Endodermal cell (in vitro differentiated cells): ENCODE results near the gene SETD1B. TPM values are rescaled to one million over a fixed set of nuclear protein-coding genes. Genes with fewer than 3 reads are reported as not detected.
A peak's percentile ranks its signal among the peaks of the same experiment; 100 is the strongest.

Experiments used
- DNase-seq: peaks from one replicate; pipeline ENCODE4 v3.0.0-alpha.2; 2017
- H3K27ac ChIP-seq: 2 replicates; pipeline ENCODE4 v1.5.1; 2013; ENCODE audit warnings: mild to moderate bottlenecking, low read depth, low read length, moderate library complexity
- H3K27me3 ChIP-seq: 2 replicates; pipeline ENCODE4 v1.6.1; 2013; ENCODE audit warnings: mild to moderate bottlenecking, low read length, moderate library complexity; ENCODE audit not compliant: insufficient read depth, control insufficient read depth, poor library complexity, severe bottlenecking
- H3K36me3 ChIP-seq: 2 replicates; pipeline ENCODE4 v1.7.0; 2013; ENCODE audit warnings: mild to moderate bottlenecking, low read length, moderate library complexity; ENCODE audit not compliant: control insufficient read depth, insufficient read depth
- H3K4me1 ChIP-seq: one replicate; pipeline ENCODE4 v1.7.0; 2013; ENCODE audit warnings: low read length; ENCODE audit not compliant: control insufficient read depth, insufficient read depth
- H3K4me3 ChIP-seq: 2 replicates; pipeline ENCODE4 v1.5.1; 2013; ENCODE audit warnings: mild to moderate bottlenecking, low read length, moderate library complexity
- H3K9ac ChIP-seq: 2 replicates; pipeline ENCODE4 v1.6.1; 2013; ENCODE audit warnings: mild to moderate bottlenecking, low read length, moderate library complexity; ENCODE audit not compliant: poor library complexity, severe bottlenecking; ENCODE audit errors: extremely low read depth
- H3K9me3 ChIP-seq: 2 replicates; pipeline ENCODE4 v1.6.1; 2013; ENCODE audit warnings: mild to moderate bottlenecking, low read length, moderate library complexity; ENCODE audit not compliant: control insufficient read depth
- H3K27ac Mint-ChIP-seq: 2 replicates; pipeline ENCODE4 v1.8.0; 2020; ENCODE audit warnings: mixed read lengths
- H3K27me3 Mint-ChIP-seq: 2 replicates; pipeline ENCODE4 v1.8.0; 2021; ENCODE audit warnings: mild to moderate bottlenecking, mixed read lengths; ENCODE audit not compliant: insufficient read depth
- H3K36me3 Mint-ChIP-seq: 2 replicates; pipeline ENCODE4 v1.8.0; 2020; ENCODE audit warnings: low read depth, mixed read lengths
- H3K4me1 Mint-ChIP-seq: 2 replicates; pipeline ENCODE4 v1.8.0; 2020; ENCODE audit warnings: mixed read lengths
- H3K4me3 Mint-ChIP-seq: 2 replicates; pipeline ENCODE4 v1.8.0; 2020; ENCODE audit warnings: mild to moderate bottlenecking, moderate library complexity, mixed read lengths
- H3K9me3 Mint-ChIP-seq: 2 replicates; pipeline ENCODE4 v1.8.0; 2020; ENCODE audit warnings: mild to moderate bottlenecking, mixed read lengths
- CTCF ChIP-seq: fragments of 200-600 bp; sonication (generic); conservative IDR thresholded peaks from 2 replicates; pipeline ENCODE4 v1.5.0; 2021; ENCODE audit warnings: antibody characterized with exemption, mild to moderate bottlenecking
- WGBS, 2 experiments: methylation state at CpG; one replicate each; pipeline versions ENCODE4 v1.1.5 to v1.1.7; 2013; ENCODE audit warnings: missing lambda C conversion rate in 2 of 2, mixed read lengths in 1 of 2; ENCODE audit not compliant: insufficient coverage in 1 of 2, insufficient read length in 1 of 2; 5-methylcytosine and 5-hydroxymethylcytosine counted together
- total RNA-seq, 2 donors: library from RNA; stranded (reverse); fragmentation: NEBNext Ultra II Directional in 1 of 2; extraction: Animal tissue kit (Norgen Biotek cat#: 25700) in 1 of 2; gene quantifications; 2 replicates in 1 of 2; 3 replicates in 1 of 2; pipeline ENCODE4 v1.2.1, GENCODE V29; 2021

SETD1B gene
- total RNA-seq, 2 donors from 2014 or later = 30.7 to 32.6 TPM

GRCh38 chr12:121762269-121762668 is 41.5 kb upstream of the SETD1B start:
- WGBS, 2 experiments = 87 to 91% methylated on average over 5 to 6 of the region's 6 CpGs
- TF ChIP-seq CTCF = no peak
- H3K4me3 Mint-ChIP-seq = peak overlapping the region; percentile 1
- H3K27ac ChIP-seq = peak overlapping the region; percentile 57
- no peak for DNase-seq
- no peaks in the 10 kb centered on the region for H3K9me3 ChIP-seq
- no peaks in the 10 kb centered on the region for H3K27me3 ChIP-seq
- H3K9me3 Mint-ChIP-seq = no peaks in the 10 kb centered on the region
- peaks cover 12% of the 10 kb centered on the region for H3K36me3 ChIP-seq
- H3K36me3 Mint-ChIP-seq = peaks cover 22% of the 10 kb centered on the region
- peak overlapping the region; percentile 80 for H3K27ac Mint-ChIP-seq
- H3K4me3 ChIP-seq = no peak overlapping the region
- no peaks in the 10 kb centered on the region for H3K27me3 Mint-ChIP-seq
- peaks cover 12% of the 10 kb centered on the region for H3K4me1 Mint-ChIP-seq
- H3K9ac ChIP-seq = peak overlapping the region; percentile 42
- H3K4me1 ChIP-seq = peaks cover 14% of the 10 kb centered on the region

GRCh38 chr12:121764808-121765207 is 39.0 kb upstream of the SETD1B start:
- Mint-ChIP-seq H3K27ac (no peak overlapping the region), H3K27me3 (no peaks in the 10 kb centered on the region), H3K9me3 (no peaks in the 10 kb centered on the region), H3K4me3 (no peak overlapping the region), H3K4me1 (peaks cover 12% of the 10 kb centered on the region), H3K36me3 (peaks cover 18% of the 10 kb centered on the region)
- no peak for DNase-seq
- WGBS, 2 experiments = 95 to 100% methylated on average over 1 to 3 of the region's 3 CpGs
- no peak overlapping the region for H3K9ac ChIP-seq
- no peak overlapping the region for H3K4me3 ChIP-seq
- no peaks in the 10 kb centered on the region for H3K27me3 ChIP-seq
- H3K27ac ChIP-seq = no peak overlapping the region
- no peak for TF ChIP-seq CTCF
- H3K9me3 ChIP-seq = no peaks in the 10 kb centered on the region
- peaks cover 12% of the 10 kb centered on the region for H3K36me3 ChIP-seq
- peaks cover 14% of the 10 kb centered on the region for H3K4me1 ChIP-seq

DNA sequence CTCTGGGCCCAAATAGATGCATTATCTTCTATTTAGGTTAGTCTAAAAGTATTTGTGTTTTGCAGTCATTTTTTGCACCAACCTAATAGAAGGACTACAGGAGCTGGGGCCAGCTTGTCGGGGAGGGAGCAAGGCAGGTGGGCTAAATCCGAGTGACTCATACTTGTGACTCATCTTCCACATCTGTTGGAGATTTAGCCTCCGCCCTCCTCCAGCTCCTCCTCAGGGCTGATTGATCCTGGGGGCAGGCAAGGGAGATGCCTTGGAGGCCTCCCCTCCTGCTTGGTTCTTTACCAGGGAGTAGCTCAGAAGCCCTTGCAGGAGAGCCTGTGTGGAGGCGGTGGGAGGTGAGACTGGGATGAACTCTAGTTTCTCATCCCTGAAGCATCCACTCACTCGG is 38.2 kb upstream of the SETD1B start:
- Mint-ChIP-seq H3K4me1 (peaks cover 14% of the 10 kb centered on the region), H3K36me3 (peaks cover 15% of the 10 kb centered on the region), H3K4me3 (no peak overlapping the region), H3K27me3 (no peaks in the 10 kb centered on the region), H3K27ac (no peak overlapping the region), H3K9me3 (no peaks in the 10 kb centered on the region)
- no peak for TF ChIP-seq CTCF
- H3K9me3 ChIP-seq = no peaks in the 10 kb centered on the region
- no peaks in the 10 kb centered on the region for H3K27me3 ChIP-seq
- H3K36me3 ChIP-seq = peaks cover 12% of the 10 kb centered on the region
- H3K4me3 ChIP-seq = no peak overlapping the region
- no peak overlapping the region for H3K27ac ChIP-seq
- DNase-seq = peak; percentile 87
- peaks cover 14% of the 10 kb centered on the region for H3K4me1 ChIP-seq
- 53 to 75% methylated on average over 3 to 5 of the region's 5 CpGs for WGBS, 2 experiments
- no peak overlapping the region for H3K9ac ChIP-seq
